KG1 (cell line): ENCODE results near the gene TGM6.

Source experiments
- DNase-seq: peaks from one replicate; lab custom pipeline; 2025; lab: John Stamatoyannopoulos, UW

The TGM6 gene

DNA sequence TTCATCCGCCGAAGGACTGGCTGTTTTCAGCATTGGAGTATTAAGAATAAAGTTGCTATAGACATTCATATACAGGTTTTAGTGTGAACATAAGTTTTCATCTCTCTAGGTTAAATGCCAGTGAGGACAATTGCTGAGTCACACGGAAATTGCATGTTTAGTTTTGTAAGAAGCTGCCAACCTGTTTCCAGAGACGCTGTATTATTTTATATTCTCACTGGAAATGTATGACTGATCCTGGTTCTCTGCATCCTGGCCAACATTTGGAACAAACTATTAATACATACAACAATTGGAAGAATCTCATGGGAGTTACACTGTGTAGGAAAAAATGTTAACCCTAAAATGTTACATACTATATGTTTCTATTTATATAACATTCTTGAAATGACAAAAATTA is 16.7 kb upstream of the TGM6 start:
- DNase-seq: no peak

- no peak for DNase-seq
Measured at GRCh38 chr20:2365091-2365490, 15.6 kb upstream of the TGM6 start.

DNA sequence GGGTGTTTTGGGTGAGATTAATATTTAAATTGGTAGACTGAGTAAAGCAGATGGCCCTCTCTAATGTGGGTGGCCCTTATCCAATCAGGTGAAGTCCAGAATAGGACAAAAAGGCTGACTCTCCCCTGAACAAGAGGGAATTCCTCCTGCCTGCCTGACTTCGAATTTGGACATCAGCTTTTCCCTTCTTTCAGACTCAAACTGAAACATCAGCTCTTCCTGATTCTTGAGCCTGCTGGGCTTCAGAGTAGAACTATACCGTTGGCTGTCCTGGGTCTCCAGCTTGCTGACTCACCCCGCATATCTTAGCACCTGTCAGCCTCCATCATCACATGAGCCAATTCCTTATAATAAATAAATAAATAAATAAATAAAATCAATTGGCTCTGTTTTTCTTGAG is 15.0 kb upstream of the TGM6 start:
- no peak for DNase-seq

GRCh38 chr20:2368621-2369020 is 12.1 kb upstream of the TGM6 start:
- no peak for DNase-seq

DNA sequence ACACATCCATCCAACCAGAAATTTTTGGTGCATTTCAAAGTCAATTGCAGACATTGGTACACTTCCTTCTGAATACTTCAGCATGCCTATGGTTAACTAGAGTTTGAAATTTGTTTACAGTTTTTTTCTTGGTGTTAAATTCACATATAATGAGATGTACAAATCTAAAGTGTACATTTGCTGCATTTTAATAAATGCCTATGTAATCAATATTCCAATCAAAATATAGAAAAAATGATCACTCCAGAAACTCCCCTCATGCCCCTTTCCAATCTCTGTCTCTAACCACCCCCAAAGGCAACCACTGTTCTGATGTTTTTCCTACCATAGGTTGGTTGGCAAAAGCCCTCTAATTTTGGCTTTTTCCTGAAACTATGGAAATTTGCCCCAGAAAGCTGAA is 7.6 kb upstream of the TGM6 start:
- DNase-seq: no peak

DNA sequence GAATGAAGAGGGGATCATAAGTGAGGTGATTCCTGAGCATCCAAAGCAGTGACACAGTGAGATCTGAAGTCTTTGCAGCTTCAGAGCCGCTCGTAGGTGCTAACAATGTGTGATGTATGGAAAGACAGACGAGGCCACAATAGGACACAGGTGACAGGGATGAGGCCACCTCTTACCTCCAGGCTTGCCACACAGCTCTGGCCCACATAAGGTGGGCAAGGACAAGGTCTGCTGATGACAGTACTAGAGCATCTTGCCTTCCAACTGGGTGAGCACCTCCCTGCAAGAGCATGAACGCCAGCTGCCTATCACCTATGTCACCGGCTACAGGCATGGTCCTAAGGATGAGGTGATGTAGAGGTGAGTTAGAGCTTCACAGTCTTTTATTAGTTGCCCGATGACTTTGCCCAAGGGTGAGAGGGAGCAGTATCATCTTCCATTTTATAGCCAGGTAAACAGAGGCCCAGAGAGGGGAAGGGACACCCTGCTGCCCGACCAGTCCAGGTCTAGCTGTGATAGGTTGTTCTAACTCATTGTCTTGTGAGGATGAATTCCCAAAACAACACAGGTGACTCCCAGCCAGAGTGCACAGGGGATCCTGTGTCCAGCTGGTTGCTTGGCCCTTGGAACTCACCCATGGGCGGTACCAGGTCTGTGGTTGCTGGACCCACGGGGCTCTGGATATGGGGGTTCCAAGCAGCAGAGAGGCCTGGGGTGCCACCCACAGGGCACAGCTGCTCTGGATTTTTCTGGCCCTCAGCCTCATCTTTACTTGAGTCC is 6.2 kb upstream of the TGM6 start:
- DNase-seq: no peak

DNA sequence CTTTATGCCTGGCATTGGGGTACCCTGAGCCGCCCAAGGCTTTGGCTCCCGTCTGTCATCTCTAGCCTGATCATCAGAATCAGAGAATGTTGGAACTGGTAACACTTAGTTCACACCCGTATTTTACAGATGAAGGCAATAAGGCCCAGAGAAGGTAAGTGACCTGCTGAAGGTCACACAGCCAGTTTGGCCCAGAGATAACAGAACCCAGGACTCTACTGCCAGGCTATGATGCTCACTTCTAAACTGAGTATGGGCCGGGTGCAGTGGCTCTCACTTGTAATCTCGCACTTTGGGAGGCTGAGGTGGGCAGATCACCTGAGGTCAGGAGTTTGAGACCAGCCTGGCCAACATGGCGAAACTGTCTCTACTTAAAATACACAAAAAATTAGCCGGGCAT is 1.8 kb upstream of the TGM6 start:
- DNase-seq: no peak

DNA sequence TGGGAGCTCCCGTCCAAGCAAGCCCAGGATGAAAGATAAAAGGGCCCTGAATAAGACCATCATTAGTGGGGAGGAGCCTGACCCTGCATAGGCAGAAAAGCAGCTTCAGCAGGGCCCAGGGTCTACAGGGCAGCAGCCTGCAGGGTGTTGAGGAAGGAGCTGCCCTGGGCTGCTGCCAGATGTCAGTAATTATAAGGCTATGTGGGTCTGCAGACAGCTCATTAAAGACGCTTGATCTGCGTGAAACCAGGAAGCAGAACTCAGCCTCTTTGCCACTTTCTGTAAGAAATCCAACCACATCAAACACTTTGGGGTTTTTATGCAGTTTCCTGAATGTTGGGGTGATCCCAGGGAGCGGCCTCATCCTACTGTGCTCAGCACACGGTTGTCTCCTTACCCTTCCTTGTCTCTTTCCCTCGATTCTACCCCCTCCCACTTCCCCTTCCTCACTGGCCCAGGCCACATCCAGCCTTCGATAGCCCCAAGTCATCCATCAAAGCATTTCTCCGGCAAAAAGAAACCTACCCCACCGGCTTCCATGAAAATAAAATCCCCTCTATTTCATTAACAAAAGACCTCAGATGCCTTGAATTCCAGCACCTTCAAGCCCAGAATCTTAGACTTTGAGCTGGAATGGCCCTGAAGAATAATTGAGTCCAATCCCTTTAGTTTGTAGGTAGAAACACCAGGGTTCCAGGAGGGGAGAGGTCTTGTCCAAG is 1.0 kb upstream of the TGM6 start:
- peak; percentile 33 for DNase-seq

DNA sequence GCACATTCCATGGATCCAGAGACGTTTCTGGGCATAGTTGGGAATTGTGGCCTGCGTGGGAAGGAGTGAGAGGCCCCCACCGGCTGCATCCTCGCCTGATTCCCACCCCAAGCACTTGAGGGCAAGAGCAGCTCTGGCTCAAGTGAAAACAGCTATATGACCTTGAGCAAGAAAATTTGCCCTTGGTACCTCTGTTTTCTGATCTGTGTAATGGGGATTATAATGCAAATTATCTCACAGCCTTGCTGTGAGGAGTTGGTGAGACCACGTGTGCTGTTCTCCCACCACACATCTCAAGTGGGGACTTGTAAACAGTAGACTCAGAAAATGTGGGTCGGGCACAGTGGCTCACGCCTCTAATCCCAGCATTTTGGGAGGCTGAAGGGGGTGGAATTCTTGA is 602 bp downstream of the TGM6 start:
- no peak for DNase-seq

GRCh38 chr20:2382833-2383232 is 2.1 kb downstream of the TGM6 start:
- DNase-seq: no peak

DNA sequence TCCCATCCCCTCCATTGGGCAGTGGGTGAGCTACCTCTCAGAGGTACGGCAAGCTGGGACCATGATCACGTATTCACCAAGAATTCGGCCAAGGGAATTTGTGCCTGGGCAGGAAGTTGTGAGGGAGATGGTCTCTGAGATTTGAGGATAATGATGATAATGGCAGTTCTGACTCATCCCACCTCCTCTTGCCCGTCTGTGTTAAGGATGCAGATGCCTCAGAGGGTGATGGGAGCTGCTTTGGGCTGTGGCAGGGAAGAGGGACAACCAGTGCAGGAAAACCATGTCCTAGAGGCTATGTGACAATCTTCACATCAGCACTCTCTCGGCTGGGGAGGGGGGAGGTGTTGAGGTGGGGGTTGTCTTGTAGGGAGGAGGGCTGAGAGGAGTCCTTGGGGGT is 4.3 kb downstream of the TGM6 start:
- DNase-seq: no peak

GRCh38 chr20:2385496-2385895 is 4.8 kb downstream of the TGM6 start:
- no peak for DNase-seq

GRCh38 chr20:2386516-2387179 is 5.9 kb downstream of the TGM6 start:
- DNase-seq: no peak

GRCh38 chr20:2387180-2387577 is 6.5 kb downstream of the TGM6 start:
- peak; percentile 3 for DNase-seq

- DNase-seq: no peak
Measured at GRCh38 chr20:2387580-2387979, 6.9 kb downstream of the TGM6 start.

DNA sequence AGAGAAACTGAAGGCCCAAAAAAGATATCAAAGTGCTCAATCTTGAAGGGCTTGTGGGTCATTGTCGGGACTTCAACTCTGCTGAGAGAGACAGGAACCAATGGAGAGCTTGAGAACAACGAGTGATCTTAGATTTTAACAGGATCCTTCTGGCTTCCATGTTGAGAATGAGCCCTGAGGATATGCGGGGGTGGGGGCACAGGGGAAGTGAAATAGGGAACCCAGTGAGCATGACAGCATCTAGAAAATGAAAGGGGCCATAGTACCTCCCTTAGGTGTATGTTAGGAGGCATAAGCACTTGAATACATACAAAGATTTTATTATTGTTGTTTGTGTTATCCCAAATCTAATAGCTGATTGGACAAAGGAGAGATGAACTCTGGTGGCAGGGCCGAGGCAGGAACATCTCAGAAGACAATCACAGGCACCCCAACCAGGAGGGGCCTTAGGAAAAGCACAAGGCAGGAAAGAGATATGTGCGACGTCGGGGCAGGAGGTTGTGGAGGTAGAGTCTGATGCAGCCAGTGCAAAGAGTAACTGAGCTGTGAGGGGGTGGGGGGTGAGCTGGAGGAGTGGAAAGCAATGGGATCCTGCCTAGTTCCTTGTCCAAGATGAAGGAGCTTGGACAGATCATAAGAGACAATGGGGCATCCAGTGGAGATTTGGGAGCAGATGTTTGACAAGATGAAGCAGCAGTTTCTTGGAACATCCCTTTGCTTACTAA is 10.4 kb downstream of the TGM6 start:
- DNase-seq: no peak

- DNase-seq: no peak
Measured at GRCh38 chr20:2394411-2395055, 13.8 kb downstream of the TGM6 start.

DNA sequence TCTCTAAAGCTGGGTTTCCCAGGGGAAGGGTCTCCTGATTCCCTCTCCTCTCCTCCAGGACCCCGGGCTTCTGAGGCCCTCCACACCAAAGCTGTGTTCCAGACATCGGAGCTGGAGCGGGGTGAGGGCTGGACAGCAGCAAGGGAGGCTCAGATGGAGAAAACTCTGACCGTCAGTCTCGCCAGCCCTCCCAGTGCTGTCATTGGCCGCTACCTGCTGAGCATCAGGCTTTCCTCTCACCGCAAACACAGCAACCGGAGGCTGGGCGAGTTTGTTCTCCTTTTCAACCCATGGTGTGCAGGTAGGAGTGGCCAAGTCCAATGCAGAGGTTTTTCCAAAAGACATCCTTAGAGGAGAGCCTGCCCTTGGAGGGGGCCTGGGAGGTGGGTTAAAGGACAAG is 14.4 kb downstream of the TGM6 start:
- DNase-seq: no peak

GRCh38 chr20:2396241-2396814 is 15.6 kb downstream of the TGM6 start:
- no peak for DNase-seq

DNA sequence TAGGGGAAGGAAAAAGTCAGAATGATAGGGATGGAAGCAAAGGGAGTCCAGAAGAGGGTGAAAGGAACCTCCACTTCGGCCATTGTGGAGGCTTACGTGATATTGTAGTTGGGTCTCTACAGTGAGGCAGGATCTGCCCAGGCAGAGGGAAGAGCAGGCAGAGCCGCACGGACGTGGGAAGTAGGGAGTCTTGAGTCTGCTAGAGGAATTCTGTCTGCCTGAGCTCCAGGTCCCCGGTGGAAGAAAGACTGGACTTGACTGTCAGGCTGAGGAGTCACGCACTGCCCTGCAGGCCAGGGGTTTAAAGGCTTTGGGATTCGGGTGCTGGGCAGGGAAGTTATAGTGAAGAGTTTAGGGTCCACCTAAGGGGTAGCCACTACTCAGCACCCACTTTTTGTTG is 16.4 kb downstream of the TGM6 start:
- DNase-seq: no peak

GRCh38 chr20:2397595-2398145 is 17.0 kb downstream of the TGM6 start:
- DNase-seq: no peak
